ENCODE measurements around the gene SOX11. TPM values are rescaled to one million over a fixed set of nuclear protein-coding genes. Genes with fewer than 3 reads are reported as not detected.

Gene SOX11
- total RNA-seq, 5 donors from 2014 or later (not counting 1 experiment from before 2014, with no cell fraction given): not detected

DNA sequence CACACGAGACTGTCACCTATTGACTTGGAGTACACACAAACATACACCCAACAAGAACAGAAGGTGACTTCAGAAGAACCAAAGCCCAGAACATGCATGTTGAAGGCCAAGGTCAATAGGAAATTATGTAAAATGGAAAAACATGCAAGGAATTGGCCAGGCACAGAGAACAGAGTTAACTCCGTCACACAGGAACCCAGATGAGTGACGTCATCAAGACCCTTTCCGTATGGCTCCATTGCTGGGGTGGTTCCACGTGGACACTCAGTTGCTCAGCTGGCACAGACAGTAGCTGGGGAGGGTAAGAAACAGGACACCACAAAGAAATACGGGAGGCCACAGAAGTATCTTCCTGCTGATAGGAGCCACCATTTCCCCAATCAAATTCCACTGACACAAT lies 18.4 kb downstream of the SOX11 start:
- H3K4me3 Mint-ChIP-seq: no peak overlapping the region
- no peak overlapping the region for H3K27ac Mint-ChIP-seq
- ChIA-PET POLR2A (no interaction called here), CTCF (no interaction called here)
- Histone ChIP-seq H3K27ac (ENCODE audit: low read length) (no peak overlapping the region), H3K9me3 (no peaks in the 10 kb centered on the region), H3K4me3 (ENCODE audit: control insufficient read depth in 1 of 2, extremely low read depth in 1 of 2, low read length in 1 of 2) (no peak overlapping the region), H3K4me1 (ENCODE audit: control insufficient read depth in 1 of 2, extremely low read depth in 1 of 2, insufficient read depth in 2 of 2, low read length in 2 of 2) (no peaks in the 10 kb centered on the region), H3K27me3 (replicated peaks in 1 of 2; ENCODE audit: control insufficient read depth in 2 of 2, extremely low read depth in 1 of 2, insufficient read depth in 2 of 2, low read length in 1 of 2) (peaks cover 0 to 2% of the 10 kb centered on the region in 2 experiments), H3K36me3 (ENCODE audit: control insufficient read depth in 2 of 2, extremely low read depth in 1 of 2, insufficient read depth in 1 of 2, low read length in 1 of 2) (no peaks in the 10 kb centered on the region)
- H3K27me3 Mint-ChIP-seq: peaks cover 0 to 4% of the 10 kb centered on the region in 2 donors
- whole genome bisulfite sequencing (ENCODE audit: insufficient coverage): 74% methylated on average over 3 of the region's 6 CpGs
- H3K9me3 Mint-ChIP-seq: peaks cover 2 to 5% (median 4%) of the 10 kb centered on the region in 3 donors
- H3K36me3 Mint-ChIP-seq: no peaks in the 10 kb centered on the region
- ATAC-seq (replicated peaks in 1 of 4) (no peak), DNase-seq (no peak)
- H3K4me1 Mint-ChIP-seq: no peaks in the 10 kb centered on the region

DNA sequence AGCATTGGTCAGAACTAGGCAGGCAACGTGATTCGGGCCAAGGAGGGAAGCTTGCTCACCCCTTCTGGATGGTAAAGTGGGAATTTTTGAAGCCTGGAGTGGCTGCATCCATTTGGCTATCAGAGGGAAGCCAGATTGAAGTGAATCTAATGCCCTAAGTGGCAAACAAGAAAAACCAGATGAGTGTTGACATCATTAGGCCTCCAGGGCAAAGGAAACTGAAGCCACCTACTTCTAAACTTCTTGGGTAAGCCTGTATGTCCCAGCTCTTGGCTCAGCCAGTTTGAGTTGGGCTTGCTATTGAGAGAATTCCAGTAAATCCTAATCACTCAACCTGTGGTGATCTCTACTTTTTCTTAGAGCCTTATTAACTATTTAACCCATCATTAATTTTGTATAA lies 20.9 kb downstream of the SOX11 start:
- no peaks in the 10 kb centered on the region for H3K36me3 Mint-ChIP-seq
- peaks cover 0 to 4% of the 10 kb centered on the region in 2 donors for H3K27me3 Mint-ChIP-seq
- WGBS (ENCODE audit: insufficient coverage): 40% methylated on average over 2 of the region's 2 CpGs
- H3K4me1 ChIP-seq (ENCODE audit: control insufficient read depth in 1 of 2, extremely low read depth in 1 of 2, insufficient read depth in 2 of 2, low read length in 2 of 2): no peaks in the 10 kb centered on the region
- ATAC-seq (replicated peaks in 1 of 4) (no peak), DNase-seq (no peak)
- H3K4me1 Mint-ChIP-seq: no peaks in the 10 kb centered on the region
- ChIA-PET CTCF (no interaction called here), POLR2A (no interaction called here)
- H3K36me3 ChIP-seq (ENCODE audit: control insufficient read depth in 2 of 2, extremely low read depth in 1 of 2, insufficient read depth in 1 of 2, low read length in 1 of 2): no peaks in the 10 kb centered on the region
- H3K27ac ChIP-seq (ENCODE audit: low read length): no peak overlapping the region
- H3K9me3 ChIP-seq: no peaks in the 10 kb centered on the region
- no peak overlapping the region for H3K4me3 ChIP-seq (ENCODE audit: control insufficient read depth in 1 of 2, extremely low read depth in 1 of 2, low read length in 1 of 2)
- H3K27ac Mint-ChIP-seq: no peak overlapping the region
- H3K9me3 Mint-ChIP-seq: peaks cover 2 to 5% (median 4%) of the 10 kb centered on the region in 3 donors
- H3K4me3 Mint-ChIP-seq: no peak overlapping the region
- H3K27me3 ChIP-seq (replicated peaks in 1 of 2; ENCODE audit: control insufficient read depth in 2 of 2, extremely low read depth in 1 of 2, insufficient read depth in 2 of 2, low read length in 1 of 2): peaks cover 0 to 2% of the 10 kb centered on the region in 2 experiments

DNA sequence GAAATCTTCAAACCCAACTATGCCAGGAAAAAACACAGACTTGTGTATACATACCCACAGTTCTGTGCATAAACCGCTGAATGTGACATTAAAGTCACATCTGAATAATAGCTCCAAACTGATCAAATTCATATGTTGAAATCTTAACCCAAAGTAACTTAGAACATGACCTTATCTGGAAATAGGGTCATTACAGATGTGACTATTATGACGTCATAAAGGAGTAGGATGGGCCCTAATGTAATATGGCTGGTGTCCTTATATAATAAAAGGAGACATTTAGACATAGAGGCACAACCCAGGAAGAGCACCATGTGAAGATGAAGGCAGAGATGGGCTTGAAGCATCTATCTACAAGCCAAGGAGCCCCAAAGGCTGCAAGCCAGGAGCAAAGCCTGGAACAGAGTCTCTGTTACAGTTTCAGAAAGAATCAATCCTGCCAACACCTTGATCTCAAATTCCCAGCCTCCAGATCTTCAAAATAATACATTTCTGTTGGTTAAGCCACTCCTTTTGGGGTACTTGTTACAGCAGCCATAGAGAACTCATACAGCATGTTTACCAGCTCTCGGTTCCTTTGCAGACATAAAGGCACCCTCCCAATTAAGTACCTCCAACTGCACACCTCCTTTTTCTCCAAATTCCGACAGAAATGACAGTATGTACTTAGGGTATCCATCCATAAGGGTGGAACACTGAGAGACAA lies 27.6 kb downstream of the SOX11 start:
- no CpG with 5 or more reads among the region's 4 CpGs for WGBS (ENCODE audit: insufficient coverage)
- peaks cover 9 to 11% (median 10%) of the 10 kb centered on the region in 3 donors for H3K9me3 Mint-ChIP-seq
- H3K27ac Mint-ChIP-seq: no peak overlapping the region
- peaks cover 0 to 4% of the 10 kb centered on the region in 2 donors for H3K27me3 Mint-ChIP-seq
- no peak overlapping the region for H3K4me3 Mint-ChIP-seq
- no peak overlapping the region for H3K27ac ChIP-seq (ENCODE audit: low read length)
- H3K27me3 ChIP-seq (replicated peaks in 1 of 2; ENCODE audit: control insufficient read depth in 2 of 2, extremely low read depth in 1 of 2, insufficient read depth in 2 of 2, low read length in 1 of 2): no peaks in the 10 kb centered on the region
- no peaks in the 10 kb centered on the region for H3K4me1 Mint-ChIP-seq
- H3K36me3 Mint-ChIP-seq: no peaks in the 10 kb centered on the region
- H3K9me3 ChIP-seq: no peaks in the 10 kb centered on the region
- POLR2A ChIA-PET: interaction anchor here in 1 of 2 donors (0.6 kb wide), 1 partner anchor 892 kb away, joined by 3 read pairs; no protein-coding TSS in a partner anchor
- no peaks in the 10 kb centered on the region for H3K4me1 ChIP-seq (ENCODE audit: control insufficient read depth in 1 of 2, extremely low read depth in 1 of 2, insufficient read depth in 2 of 2, low read length in 2 of 2)
- DNase-seq (no peak), ATAC-seq (replicated peaks in 1 of 4) (no peak)
- CTCF ChIA-PET: no interaction called here
- no peaks in the 10 kb centered on the region for H3K36me3 ChIP-seq (ENCODE audit: control insufficient read depth in 2 of 2, extremely low read depth in 1 of 2, insufficient read depth in 1 of 2, low read length in 1 of 2)
- H3K4me3 ChIP-seq (ENCODE audit: control insufficient read depth in 1 of 2, extremely low read depth in 1 of 2, low read length in 1 of 2): no peak overlapping the region

DNA sequence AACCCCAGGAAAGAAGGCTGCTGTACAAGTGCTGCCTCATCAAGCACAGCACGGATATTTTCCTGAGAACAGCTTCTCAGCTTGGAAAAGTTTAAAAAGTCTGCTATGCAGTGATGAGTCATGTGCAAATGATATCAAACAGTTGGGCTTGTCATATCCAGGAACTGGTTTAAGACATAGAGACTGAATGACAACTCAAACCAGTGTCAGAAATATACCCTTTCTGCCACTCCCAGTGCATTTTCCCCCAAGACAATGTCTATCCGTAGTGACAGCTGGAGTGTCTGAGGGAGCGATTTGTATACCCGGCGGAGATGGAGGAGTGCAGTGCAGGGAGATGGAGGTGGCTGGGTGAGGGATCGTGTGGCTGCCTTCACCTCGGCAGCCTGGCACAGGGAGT lies 28.2 kb downstream of the SOX11 start:
- H3K36me3 ChIP-seq (ENCODE audit: control insufficient read depth in 2 of 2, extremely low read depth in 1 of 2, insufficient read depth in 1 of 2, low read length in 1 of 2): no peaks in the 10 kb centered on the region
- POLR2A ChIA-PET: no interaction called here
- H3K36me3 Mint-ChIP-seq: no peaks in the 10 kb centered on the region

DNA sequence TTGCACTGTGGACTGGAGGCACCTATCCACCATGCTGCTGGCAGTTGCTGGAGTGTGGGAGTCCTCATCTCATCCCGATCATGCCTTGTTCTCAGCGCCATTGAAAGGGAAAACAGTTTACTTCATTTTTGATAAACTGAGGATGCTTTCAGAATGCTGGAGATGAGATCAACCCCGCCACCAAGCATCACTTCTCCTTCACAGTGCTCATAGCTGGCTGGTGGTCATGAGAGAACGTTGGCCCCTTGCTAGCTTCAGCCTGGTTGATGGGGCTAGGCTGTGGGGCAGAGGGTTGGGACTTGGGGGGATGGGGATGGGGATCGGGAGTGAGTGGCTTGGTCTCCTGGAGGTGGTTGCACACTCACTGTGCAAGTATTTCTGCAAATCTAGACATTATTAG lies 30.1 kb downstream of the SOX11 start:
- Histone ChIP-seq H3K27me3 (replicated peaks in 1 of 2; ENCODE audit: control insufficient read depth in 2 of 2, extremely low read depth in 1 of 2, insufficient read depth in 2 of 2, low read length in 1 of 2) (peaks cover 0 to 9% of the 10 kb centered on the region in 2 experiments), H3K27ac (ENCODE audit: low read length) (no peak overlapping the region), H3K4me3 (ENCODE audit: control insufficient read depth in 1 of 2, extremely low read depth in 1 of 2, low read length in 1 of 2) (no peak overlapping the region), H3K9me3 (no peaks in the 10 kb centered on the region), H3K36me3 (ENCODE audit: control insufficient read depth in 2 of 2, extremely low read depth in 1 of 2, insufficient read depth in 1 of 2, low read length in 1 of 2) (no peaks in the 10 kb centered on the region), H3K4me1 (ENCODE audit: control insufficient read depth in 1 of 2, extremely low read depth in 1 of 2, insufficient read depth in 2 of 2, low read length in 2 of 2) (no peaks in the 10 kb centered on the region)
- Mint-ChIP-seq H3K27ac (no peak overlapping the region), H3K9me3 (peaks cover 9 to 11% (median 10%) of the 10 kb centered on the region in 3 donors), H3K4me3 (no peak overlapping the region), H3K27me3 (peaks cover 3 to 8% of the 10 kb centered on the region in 2 donors), H3K4me1 (no peaks in the 10 kb centered on the region), H3K36me3 (no peaks in the 10 kb centered on the region)
- CTCF ChIA-PET: no interaction called here
- no peak for ATAC-seq (replicated peaks in 1 of 4)
- WGBS (ENCODE audit: insufficient coverage): no CpG with 5 or more reads among the region's 5 CpGs
- DNase-seq: no peak
- POLR2A ChIA-PET: no interaction called here

More for the DNA sequence above, 28.2 kb downstream of the SOX11 start:
- DNase-seq (no peak), ATAC-seq (replicated peaks in 1 of 4) (no peak)
- Mint-ChIP-seq H3K27ac (no peak overlapping the region), H3K9me3 (peaks cover 9 to 11% (median 10%) of the 10 kb centered on the region in 3 donors), H3K27me3 (peaks cover under 1 to 4% of the 10 kb centered on the region in 2 donors), H3K4me1 (no peaks in the 10 kb centered on the region), H3K4me3 (no peak overlapping the region)
- peaks cover 0 to 3% of the 10 kb centered on the region in 2 experiments for H3K27me3 ChIP-seq (replicated peaks in 1 of 2; ENCODE audit: control insufficient read depth in 2 of 2, extremely low read depth in 1 of 2, insufficient read depth in 2 of 2, low read length in 1 of 2)
- H3K4me1 ChIP-seq (ENCODE audit: control insufficient read depth in 1 of 2, extremely low read depth in 1 of 2, insufficient read depth in 2 of 2, low read length in 2 of 2): no peaks in the 10 kb centered on the region
- CTCF ChIA-PET: no interaction called here
- no peak overlapping the region for H3K4me3 ChIP-seq (ENCODE audit: control insufficient read depth in 1 of 2, extremely low read depth in 1 of 2, low read length in 1 of 2)
- H3K27ac ChIP-seq (ENCODE audit: low read length): no peak overlapping the region
- 77% methylated on average over 5 of the region's 7 CpGs for WGBS (ENCODE audit: insufficient coverage)
- H3K9me3 ChIP-seq: no peaks in the 10 kb centered on the region

DNA sequence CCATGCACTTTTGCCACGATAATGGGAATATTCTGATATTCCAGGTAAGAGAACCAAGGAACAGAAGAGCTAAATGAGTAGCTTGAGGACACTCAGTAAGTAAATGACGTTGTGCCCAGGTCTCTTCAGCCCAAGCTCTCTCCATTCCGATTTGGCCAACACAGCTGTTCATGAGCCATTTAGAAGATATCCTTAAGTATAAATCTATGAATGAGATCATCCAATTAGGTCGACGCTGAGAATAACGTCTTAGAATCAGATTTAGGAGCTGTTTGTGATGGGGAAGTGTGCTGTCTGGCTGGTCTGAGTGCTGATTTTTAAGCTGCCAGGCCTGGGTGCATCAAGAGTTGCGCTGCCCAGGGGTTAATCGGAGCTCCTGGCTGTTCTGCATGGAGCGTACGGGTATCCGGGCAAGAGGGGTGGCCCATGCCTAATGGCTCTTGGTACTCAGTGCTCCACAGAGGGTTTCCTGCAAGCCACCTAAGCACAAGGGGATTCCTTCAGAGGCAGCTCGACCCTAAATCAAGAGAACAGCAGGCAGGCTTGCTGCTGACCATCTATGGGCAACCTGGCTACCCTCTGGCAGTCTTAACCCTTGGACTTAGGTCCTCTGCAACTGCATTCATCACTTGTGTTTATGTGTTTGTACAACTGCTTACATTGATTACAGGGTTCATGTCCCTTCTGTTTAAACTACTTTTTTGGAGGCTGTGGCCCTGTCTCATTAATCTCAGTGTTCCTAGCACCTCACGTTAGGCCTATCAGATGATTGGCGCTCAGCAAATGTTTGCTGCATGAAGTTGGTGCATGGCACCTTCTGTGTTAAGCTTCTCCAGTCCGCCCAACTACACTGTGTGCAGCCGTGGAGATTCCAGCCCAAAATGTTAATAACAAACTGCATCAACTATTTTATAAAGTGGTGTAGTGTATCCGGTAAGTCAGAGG lies 31.9 kb downstream of the SOX11 start:
- Histone ChIP-seq H3K4me3 (ENCODE audit: control insufficient read depth in 1 of 2, extremely low read depth in 1 of 2, low read length in 1 of 2) (no peak overlapping the region), H3K4me1 (ENCODE audit: control insufficient read depth in 1 of 2, extremely low read depth in 1 of 2, insufficient read depth in 2 of 2, low read length in 2 of 2) (no peaks in the 10 kb centered on the region), H3K9me3 (no peaks in the 10 kb centered on the region), H3K36me3 (ENCODE audit: control insufficient read depth in 2 of 2, extremely low read depth in 1 of 2, insufficient read depth in 1 of 2, low read length in 1 of 2) (no peaks in the 10 kb centered on the region), H3K27me3 (replicated peaks in 1 of 2; ENCODE audit: control insufficient read depth in 2 of 2, extremely low read depth in 1 of 2, insufficient read depth in 2 of 2, low read length in 1 of 2) (peaks cover 0 to 9% of the 10 kb centered on the region in 2 experiments), H3K27ac (ENCODE audit: low read length) (no peak overlapping the region)
- Mint-ChIP-seq H3K4me3 (no peak overlapping the region), H3K4me1 (no peaks in the 10 kb centered on the region), H3K27ac (no peak overlapping the region), H3K27me3 (peaks cover 5 to 8% of the 10 kb centered on the region in 2 donors), H3K9me3 (peaks cover 2 to 5% (median 3%) of the 10 kb centered on the region in 3 donors), H3K36me3 (no peaks in the 10 kb centered on the region)
- ChIA-PET CTCF (no interaction called here), POLR2A (no interaction called here)
- 83% methylated on average over 13 of the region's 17 CpGs for WGBS (ENCODE audit: insufficient coverage)
- ATAC-seq (replicated peaks in 1 of 4) (no peak), DNase-seq (no peak)

Measured in T-cell (primary cell).